Colonic mucosa (tissue), 4 donors: Measurements from ENCODE around the gene GSTK1. TPM values are rescaled to one million over a fixed set of nuclear protein-coding genes. Genes with fewer than 3 reads are reported as not detected.
"Not testable (repeated sequence)": the region's sequence is repeated elsewhere in the genome, so short reads cannot be mapped to it uniquely, and the experiment has no call there.

Experiments
- DNase-seq: peaks from one replicate; pipeline ENCODE4 v3.0.0-alpha.2; 2020
- H3K27ac ChIP-seq: fragments of 200-600 bp; one replicate; pipeline ENCODE4 v1.8.0; 2021
- H3K27me3 ChIP-seq: fragments of 200-600 bp; one replicate; pipeline ENCODE4 v1.8.0; 2021
- H3K36me3 ChIP-seq: fragments of 200-600 bp; one replicate; pipeline ENCODE4 v1.8.0; 2021
- H3K4me1 ChIP-seq: fragments of 200-600 bp; one replicate; pipeline ENCODE4 v1.8.0; 2021; ENCODE audit warnings: mild to moderate bottlenecking
- H3K4me3 ChIP-seq: fragments of 200-600 bp; one replicate; pipeline ENCODE4 v1.8.0; 2021
- H3K9ac ChIP-seq, 2 donors: one replicate each; pipeline ENCODE4 v1.7.0; 2013; ENCODE audit warnings: control low read depth in 2 of 2, low read depth in 2 of 2, low read length in 2 of 2
- H3K9me3 ChIP-seq: fragments of 200-600 bp; one replicate; pipeline ENCODE4 v1.8.0; 2021
- intact Hi-C: fragments of 100-400 bp; cut with DNase I; formaldehyde crosslinking; loops from one replicate; pipeline ENCODE4 v1.14.1; 2022
- total RNA-seq, 2 donors: library from RNA; stranded (reverse); fragmentation: NEBNext Ultra II Directional in 1 of 2; extraction: Animal tissue kit (Norgen Biotek cat#: 25700) in 1 of 2; gene quantifications; one replicate each; pipeline ENCODE4 v1.2.1, GENCODE V29; 2021
- TF ChIP-seq, protein P1 (sequence below): fragments of 200-600 bp; IDR thresholded peaks from one replicate; pipeline ENCODE4 v1.8.0; 2022; ENCODE audit warnings: antibody characterized with exemption, mild to moderate bottlenecking
- donor health status: healthy.
- donor health status: DM: no; HTN: no; CAD: no.
- donor health status: DM: no; HTN: no; CAD: no.

GSTK1 gene
- total RNA-seq, 2 donors from 2014 or later = 210 to 272 TPM

DNA sequence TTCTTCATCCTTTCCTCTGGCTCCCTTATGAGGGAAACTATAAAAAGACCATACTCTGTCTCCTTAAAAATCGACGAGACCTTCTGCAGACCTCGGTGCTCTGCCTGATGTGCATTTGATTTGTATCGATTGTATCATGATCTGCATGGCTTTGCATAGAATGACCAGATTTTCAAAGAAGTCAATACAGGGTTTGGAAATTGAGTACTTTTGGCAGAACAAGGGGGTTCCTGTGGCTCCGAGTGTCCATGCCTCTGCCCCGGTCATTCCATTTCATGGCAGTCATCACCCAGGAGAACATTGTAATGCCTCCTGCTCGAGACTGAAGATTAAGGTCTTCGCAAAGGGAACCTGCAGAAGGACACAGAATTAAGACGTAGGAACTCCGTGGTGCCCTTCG is 25.6 kb downstream of the GSTK1 start:
- Histone ChIP-seq H3K27me3 (no peaks in the 10 kb centered on the region), H3K27ac (peak overlapping the region; percentile 93), H3K4me1 (peaks cover 4% of the 10 kb centered on the region), H3K36me3 (peaks cover 5% of the 10 kb centered on the region), H3K4me3 (peak overlapping the region; percentile 89), H3K9ac (peak overlapping the region; percentile 74 to 79), H3K9me3 (no peaks in the 10 kb centered on the region)
- DNase-seq = no peak
- intact Hi-C loops = no loop called here
- TF ChIP-seq, protein P1, sequence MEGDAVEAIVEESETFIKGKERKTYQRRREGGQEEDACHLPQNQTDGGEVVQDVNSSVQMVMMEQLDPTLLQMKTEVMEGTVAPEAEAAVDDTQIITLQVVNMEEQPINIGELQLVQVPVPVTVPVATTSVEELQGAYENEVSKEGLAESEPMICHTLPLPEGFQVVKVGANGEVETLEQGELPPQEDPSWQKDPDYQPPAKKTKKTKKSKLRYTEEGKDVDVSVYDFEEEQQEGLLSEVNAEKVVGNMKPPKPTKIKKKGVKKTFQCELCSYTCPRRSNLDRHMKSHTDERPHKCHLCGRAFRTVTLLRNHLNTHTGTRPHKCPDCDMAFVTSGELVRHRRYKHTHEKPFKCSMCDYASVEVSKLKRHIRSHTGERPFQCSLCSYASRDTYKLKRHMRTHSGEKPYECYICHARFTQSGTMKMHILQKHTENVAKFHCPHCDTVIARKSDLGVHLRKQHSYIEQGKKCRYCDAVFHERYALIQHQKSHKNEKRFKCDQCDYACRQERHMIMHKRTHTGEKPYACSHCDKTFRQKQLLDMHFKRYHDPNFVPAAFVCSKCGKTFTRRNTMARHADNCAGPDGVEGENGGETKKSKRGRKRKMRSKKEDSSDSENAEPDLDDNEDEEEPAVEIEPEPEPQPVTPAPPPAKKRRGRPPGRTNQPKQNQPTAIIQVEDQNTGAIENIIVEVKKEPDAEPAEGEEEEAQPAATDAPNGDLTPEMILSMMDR = no peak

- Histone ChIP-seq H3K27ac (no peak overlapping the region), H3K36me3 (peaks cover 9% of the 10 kb centered on the region), H3K9me3 (no peaks in the 10 kb centered on the region), H3K4me3 (peak overlapping the region; percentile 89), H3K9ac (peak overlapping the region in 1 of 2 donors; percentile 79), H3K27me3 (no peaks in the 10 kb centered on the region), H3K4me1 (no peaks in the 10 kb centered on the region)
- DNase-seq = no peak
- TF ChIP-seq, protein P1 = no peak
- intact Hi-C loops = no loop called here
These were observed 26.2 kb downstream of the GSTK1 start for GRCh38 chr7:143289421-143289820.

DNA sequence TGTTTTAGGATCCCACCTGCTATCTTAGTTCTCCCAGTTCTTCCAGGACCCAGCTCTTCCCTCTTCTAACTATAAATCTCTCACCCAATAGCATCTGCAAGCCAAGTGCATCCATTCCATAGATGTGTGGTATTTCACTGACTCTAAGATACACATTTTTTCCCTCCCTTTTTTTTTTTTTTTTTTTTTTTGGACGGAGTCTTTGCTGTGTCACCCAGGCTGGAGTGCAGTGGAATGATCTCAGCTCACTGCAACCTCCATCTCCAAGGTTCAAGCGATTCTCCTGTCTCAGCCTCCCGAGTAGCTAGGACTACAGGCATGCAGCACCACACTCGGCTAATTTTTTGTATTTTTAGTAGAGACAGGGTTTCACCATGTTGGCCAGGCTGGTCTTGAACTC is 26.6 kb downstream of the GSTK1 start:
- H3K27ac ChIP-seq, H3K9ac ChIP-seq, H3K4me3 ChIP-seq, H3K27me3 ChIP-seq, DNase-seq, H3K4me1 ChIP-seq, intact Hi-C loops, H3K9me3 ChIP-seq: not testable (repeated sequence)
- H3K36me3 ChIP-seq = peaks cover 12% of the 10 kb centered on the region

DNA sequence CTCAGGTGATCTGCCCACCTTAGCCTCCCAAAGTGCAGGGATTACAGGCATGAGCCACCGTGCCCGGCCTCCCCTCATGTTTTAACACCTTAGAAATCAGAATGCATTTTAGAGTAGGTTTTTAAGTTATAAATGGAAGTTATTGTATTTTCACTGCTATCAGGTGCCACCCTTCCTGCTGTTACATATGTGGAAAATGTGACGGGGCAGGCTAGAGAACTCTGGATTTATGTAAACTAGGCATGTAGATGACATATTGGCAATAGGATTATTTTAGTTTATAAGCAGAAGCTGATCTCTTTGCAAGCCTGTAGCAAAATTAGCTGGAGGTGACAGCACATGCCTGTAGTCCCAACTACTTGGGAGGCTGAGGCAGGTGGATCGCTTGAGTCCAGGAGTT is 27.1 kb downstream of the GSTK1 start:
- intact Hi-C loops = no loop called here
- no peaks in the 10 kb centered on the region for H3K4me1 ChIP-seq

GRCh38 chr7:143292876-143293275 is 29.6 kb downstream of the GSTK1 start:
- Histone ChIP-seq H3K9me3 (no peaks in the 10 kb centered on the region), H3K4me3 (no peak overlapping the region), H3K27ac (no peak overlapping the region), H3K27me3 (no peaks in the 10 kb centered on the region), H3K9ac (no peak overlapping the region), H3K4me1 (no peaks in the 10 kb centered on the region), H3K36me3 (peaks cover 12% of the 10 kb centered on the region)
- intact Hi-C loops = no loop called here
- DNase-seq = no peak
- TF ChIP-seq, protein P1 = no peak

More for the DNA sequence above, 27.1 kb downstream of the GSTK1 start:
- no peaks in the 10 kb centered on the region for H3K9me3 ChIP-seq
- no peak overlapping the region for H3K4me3 ChIP-seq
- no peaks in the 10 kb centered on the region for H3K27me3 ChIP-seq
- TF ChIP-seq, protein P1 = no peak
- H3K36me3 ChIP-seq = peaks cover 12% of the 10 kb centered on the region
- H3K27ac ChIP-seq = no peak overlapping the region
- no peak for DNase-seq
- no peak overlapping the region for H3K9ac ChIP-seq

DNA sequence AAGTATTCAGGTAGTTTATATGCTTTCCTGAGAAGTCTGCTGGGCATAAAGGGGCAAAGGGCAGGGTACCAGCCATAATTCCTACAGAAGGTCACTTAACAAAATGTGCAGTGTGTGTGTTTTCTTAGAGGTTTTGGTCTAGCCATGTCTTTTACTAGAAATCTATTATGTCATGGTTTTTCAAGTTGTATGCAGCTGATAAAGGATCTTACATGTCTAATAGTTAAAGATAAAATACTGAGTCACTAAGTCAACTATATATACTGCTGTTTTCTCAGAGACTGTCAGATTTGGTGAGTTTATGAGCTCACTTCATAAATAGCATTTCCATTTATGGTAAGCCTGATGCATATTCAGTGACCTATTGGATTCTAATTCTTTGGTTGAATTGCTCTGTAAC is 32.6 kb downstream of the GSTK1 start:
- Histone ChIP-seq H3K36me3 (peaks cover 20% of the 10 kb centered on the region), H3K27ac (no peak overlapping the region), H3K4me1 (no peaks in the 10 kb centered on the region), H3K9me3 (no peaks in the 10 kb centered on the region), H3K4me3 (no peak overlapping the region), H3K27me3 (no peaks in the 10 kb centered on the region), H3K9ac (no peak overlapping the region)
- TF ChIP-seq, protein P1 = no peak
- intact Hi-C loops = no loop called here
- no peak for DNase-seq
